HCT116 (cell line): ENCODE data around the gene RECK. TPM values are rescaled to one million over a fixed set of nuclear protein-coding genes. Genes with fewer than 3 reads are reported as not detected.

ENCODE experiments used
- ATAC-seq: fragments of 200-7000 bp; cut with Tn5 transposase; 2 replicates; pipeline ENCODE4 v1.9.1; 2020; ENCODE audit warnings: mild to moderate bottlenecking, moderate library complexity
- BruUV-seq: library from RNA; stranded (reverse); fragments of 400-500 nt; replicated peaks from 2 replicates; lab custom pipeline; 2021; lab: Mats Ljungman, UMichigan
- CTCF ChIA-PET: fragments of 300-600 bp; sonication (Branson Sonifier 250); formaldehyde crosslinking; loops from one replicate; lab custom pipeline; 2021; ENCODE audit warnings: antibody characterized with exemption; lab: Charles Lee
- POLR2A ChIA-PET: fragments of 300-600, 350-600 bp; sonication (Branson Sonifier 250); formaldehyde crosslinking; loops from one replicate; lab custom pipeline; 2021; ENCODE audit warnings: antibody characterized with exemption; lab: Charles Lee
- RAD21 ChIA-PET, 2 experiments: fragments of 300-600 bp; sonication (Branson Sonifier 250); formaldehyde crosslinking; loops; one replicate each; lab custom pipeline; 2023; ENCODE audit warnings: low total read pairs in 2 of 2; ENCODE audit not compliant: uncharacterized antibody in 2 of 2, unreplicated experiment in 2 of 2, low non-redundant PET in 1 of 2; lab: Charles Lee
- DNase-seq: peaks from one replicate; pipeline ENCODE4 v3.0.0-alpha.2; 2010; ENCODE audit warnings: low read depth, low spot score
- H2AFZ ChIP-seq: fragments of 200-600 bp; shearing (Covaris generic), sonication (generic); 2 replicates; pipeline ENCODE4 v1.6.1; 2017; ENCODE audit warnings: low read depth, mixed run types, mixed read lengths, antibody characterized with exemption, low read length; ENCODE audit not compliant: poor library complexity, severe bottlenecking
- H3K27ac ChIP-seq: 2 replicates; pipeline ENCODE4 v1.5.1; 2012; ENCODE audit warnings: low read depth, low read length
- H3K27me3 ChIP-seq: fragments of 200-600 bp; sonication (generic); 2 replicates; pipeline ENCODE4 v1.6.1; 2016; ENCODE audit warnings: mixed run types, low read length, mixed read lengths; ENCODE audit not compliant: insufficient read depth
- H3K36me3 ChIP-seq, 2 experiments: fragments of 200-500 bp in 1 of 2; fragments of 200-600 bp in 1 of 2; sonication (Bioruptor generic) in 1 of 2; sonication (generic) in 1 of 2; 2 replicates each; pipeline versions ENCODE4 v1.5.1 to v1.6.1; 2014 to 2016; ENCODE audit warnings: low read length in 2 of 2, inconsistent platforms in 1 of 2, mixed read lengths in 1 of 2, mixed run types in 1 of 2; ENCODE audit not compliant: insufficient read depth in 2 of 2, control insufficient read depth in 1 of 2
- H3K4me1 ChIP-seq, 2 experiments: fragments of 200-600 bp in 1 of 2; sonication (generic) in 1 of 2; 2 replicates each; pipeline versions ENCODE4 v1.5.1 to v1.6.1; 2012 to 2017; ENCODE audit warnings: low read length in 2 of 2, inconsistent platforms in 1 of 2, mild to moderate bottlenecking in 1 of 2, mixed read lengths in 1 of 2, mixed run types in 1 of 2, moderate library complexity in 1 of 2; ENCODE audit not compliant: insufficient read depth in 2 of 2, control insufficient read depth in 1 of 2
- H3K4me2 ChIP-seq: fragments of 200-600 bp; sonication (generic); 2 replicates; pipeline ENCODE4 v1.6.1; 2017; ENCODE audit warnings: mixed run types, low read length, mixed read lengths
- H3K4me3 ChIP-seq, 2 experiments: fragments of 200-600 bp in 1 of 2; sonication (generic) in 1 of 2; replicated peaks in 1 of 2; 2 replicates each; pipeline ENCODE4 v1.5.1; 2011 to 2016; ENCODE audit warnings: low read length in 2 of 2, control low read depth in 1 of 2, low read depth in 1 of 2, mild to moderate bottlenecking in 1 of 2, mixed read lengths in 1 of 2, mixed run types in 1 of 2
- H3K79me2 ChIP-seq: fragments of 200-600 bp; sonication (generic); 2 replicates; pipeline ENCODE4 v1.6.1; 2017; ENCODE audit warnings: mild to moderate bottlenecking, mixed run types, low read length, moderate library complexity, mixed read lengths; ENCODE audit not compliant: insufficient read depth
- H3K9ac ChIP-seq: fragments of 200-600 bp; sonication (generic); 2 replicates; pipeline ENCODE4 v1.6.1; 2016; ENCODE audit warnings: low read length, mixed read lengths
- H3K9me2 ChIP-seq: fragments of 200-600 bp; sonication (generic), shearing (Covaris generic); 2 replicates; pipeline ENCODE4 v1.6.1; 2017; ENCODE audit warnings: mixed run types, mild to moderate bottlenecking, moderate library complexity; ENCODE audit not compliant: insufficient read depth
- H3K9me3 ChIP-seq, 2 experiments: fragments of 200-500 bp in 1 of 2; fragments of 200-600 bp in 1 of 2; sonication (Bioruptor generic) in 1 of 2; sonication (generic) in 1 of 2; 2 replicates each; pipeline ENCODE4 v1.6.1; 2014 to 2017; ENCODE audit warnings: low read length in 2 of 2, mixed read lengths in 2 of 2, inconsistent platforms in 1 of 2, low read depth in 1 of 2, mild to moderate bottlenecking in 1 of 2, mixed run types in 1 of 2, moderate library complexity in 1 of 2; ENCODE audit not compliant: control insufficient read depth in 1 of 2, insufficient read depth in 1 of 2
- H4K20me1 ChIP-seq: fragments of 200-600 bp; sonication (generic), shearing (Covaris generic); 2 replicates; pipeline ENCODE4 v1.6.1; 2017; ENCODE audit warnings: mixed run types, mild to moderate bottlenecking, moderate library complexity; ENCODE audit not compliant: insufficient read depth
- ATF3 ChIP-seq: IDR thresholded peaks from 2 replicates; pipeline ENCODE4 v1.6.1; 2012
- CEBPB ChIP-seq: IDR thresholded peaks from 2 replicates; pipeline ENCODE4 v1.6.1; 2012; ENCODE audit warnings: low read depth
- CTCF ChIP-seq, 3 experiments: fragments of 200-600 bp in 1 of 3; sonication (generic) in 1 of 3; IDR thresholded peaks in 2 of 3; conservative IDR thresholded peaks in 1 of 3; 2 replicates each; pipeline ENCODE4 v1.5.1; 2012 to 2017; ENCODE audit warnings: low read depth in 2 of 3, low read length in 2 of 3, antibody characterized with exemption in 1 of 3, borderline replicate concordance in 1 of 3, control low read depth in 1 of 3, mild to moderate bottlenecking in 1 of 3, mixed read lengths in 1 of 3, mixed run types in 1 of 3, moderate library complexity in 1 of 3; ENCODE audit not compliant: insufficient read depth in 1 of 3
- EZH2 ChIP-seq: fragments of 200-600 bp; sonication (generic); IDR thresholded peaks from 2 replicates; pipeline ENCODE4 v1.6.1; 2017; ENCODE audit warnings: antibody characterized with exemption, mixed run types
- EZH2phosphoT487 ChIP-seq: fragments of 200-600 bp; IDR thresholded peaks from 2 replicates; pipeline ENCODE4 v1.6.1; 2018; ENCODE audit warnings: antibody characterized with exemption, borderline replicate concordance
- FOSL1 ChIP-seq: IDR thresholded peaks from 2 replicates; pipeline ENCODE4 v1.6.1; 2012; ENCODE audit warnings: low read depth
- POLR2AphosphoS5 ChIP-seq: IDR thresholded peaks from 2 replicates; pipeline ENCODE4 v1.6.1; 2011; ENCODE audit warnings: mild to moderate bottlenecking, low read depth, low read length, moderate library complexity
- RAD21 ChIP-seq: IDR thresholded peaks from 2 replicates; pipeline ENCODE4 v1.6.1; 2012; ENCODE audit warnings: low read depth, mild to moderate bottlenecking
- SP1 ChIP-seq: IDR thresholded peaks from 2 replicates; pipeline ENCODE4 v1.6.1; 2012; ENCODE audit warnings: low read depth
- TCF7L2 ChIP-seq: IDR thresholded peaks from 2 replicates; pipeline ENCODE4 v1.7.0; 2011; ENCODE audit warnings: borderline replicate concordance, inconsistent platforms; ENCODE audit not compliant: insufficient read depth, insufficient read length; ENCODE audit errors: extremely low read depth
- intact Hi-C: fragments of 100-400 bp; cut with micrococcal nuclease; formaldehyde crosslinking; loops from 2 replicates; pipeline ENCODE4 v1.10.0; 2022
- total RNA-seq: library from RNA; stranded (reverse); gene quantifications from one replicate; pipeline ENCODE4 v1.2.1, GENCODE V29; 2021; ENCODE audit not compliant: unreplicated experiment

Gene RECK
- total RNA-seq, 1 experiment from 2014 or later = 3.8 TPM

GRCh38 chr9:36126016-36126730 lies 89.5 kb downstream of the RECK start:
- H3K9ac ChIP-seq = no peak overlapping the region
- H3K9me3 ChIP-seq = no peaks in the 10 kb centered on the region
- no peaks in the 10 kb centered on the region for H4K20me1 ChIP-seq
- POLR2A ChIA-PET = no interaction called here
- DNase-seq (no peak), ATAC-seq (no peak)
- no peaks in the 10 kb centered on the region for H3K27me3 ChIP-seq
- TF ChIP-seq ATF3 = no peak
- TF ChIP-seq CEBPB = no peak
- TF ChIP-seq TCF7L2 = no peak
- no peak for TF ChIP-seq POLR2AphosphoS5
- TF ChIP-seq EZH2phosphoT487 = no peak
- TF ChIP-seq FOSL1 = no peak
- no peak for TF ChIP-seq RAD21
- TF ChIP-seq EZH2 = no peak
- no peak for TF ChIP-seq SP1
- H3K27ac ChIP-seq = no peak overlapping the region
- H3K4me2 ChIP-seq = no peak overlapping the region
- BruUV-seq = no TSS peak
- no peaks in the 10 kb centered on the region for H3K79me2 ChIP-seq
- H2AFZ ChIP-seq = no peak overlapping the region
- CTCF ChIA-PET = no interaction called here
- no peak overlapping the region for H3K4me3 ChIP-seq
- intact Hi-C loops = no loop called here
- RAD21 ChIA-PET = no interaction called here
- no peaks in the 10 kb centered on the region for H3K4me1 ChIP-seq
- H3K9me2 ChIP-seq = no peaks in the 10 kb centered on the region
- no peaks in the 10 kb centered on the region for H3K36me3 ChIP-seq

GRCh38 chr9:36127652-36128244 lies 91.0 kb downstream of the RECK start:
- H3K4me3 ChIP-seq = no peak overlapping the region
- H3K9me3 ChIP-seq = no peaks in the 10 kb centered on the region
- no peaks in the 10 kb centered on the region for H3K36me3 ChIP-seq
- RAD21 ChIA-PET = no interaction called here
- H3K9ac ChIP-seq = no peak overlapping the region
- H3K4me1 ChIP-seq = no peaks in the 10 kb centered on the region
- no peak for TF ChIP-seq CEBPB
- no peak for TF ChIP-seq CTCF (IDR thresholded peaks at IDR 0.05 in 2 of 3, conservative IDR thresholded peaks at IDR 0.05 in 1 of 3; ENCODE audit: borderline replicate concordance in 1 of 3, insufficient read depth in 1 of 3, low read depth in 2 of 3, low read length in 2 of 3)
- TF ChIP-seq EZH2 = no peak
- TF ChIP-seq, all 23 proteins: peak for 0
- BruUV-seq = no TSS peak
- no peaks in the 10 kb centered on the region for H4K20me1 ChIP-seq
- H3K9me2 ChIP-seq = no peaks in the 10 kb centered on the region
- H3K4me2 ChIP-seq = no peak overlapping the region
- no peak overlapping the region for H3K27ac ChIP-seq
- CTCF ChIA-PET = no interaction called here
- intact Hi-C loops = no loop called here
- no peak overlapping the region for H2AFZ ChIP-seq
- no peaks in the 10 kb centered on the region for H3K79me2 ChIP-seq
- ATAC-seq (no peak), DNase-seq (no peak)
- H3K27me3 ChIP-seq = no peaks in the 10 kb centered on the region
- POLR2A ChIA-PET = no interaction called here
